Bronchus fibroblast of lung (primary cell): ENCODE data around the gene MTM1. TPM values are rescaled to one million over a fixed set of nuclear protein-coding genes. Genes with fewer than 3 reads are reported as not detected.

Source experiments
- total RNA-seq: library from RNA; depleted of rRNA; stranded (reverse); fragments of >200 nt; gene quantifications from 2 replicates; pipeline ENCODE4 v1.2.3, GENCODE V29; 2015

MTM1 gene
- total RNA-seq, result 3.7 and 4.2 TPM in 2 replicates

GRCh38 chrX:150568320-150569154 is at the start of gene MTM1:
Gene MTM1, plus strand, starts transcription at chrX:150568621. Its CDS starts 23,994 bp downstream, at chrX:150592615.

GRCh38 chrX:150692831-150693724 is 124.7 kb downstream of the MTM1 start, which contains the start of gene MTMR1:
Gene MTMR1, plus strand, starts transcription at chrX:150693396. Its CDS starts 135 bp downstream, at chrX:150693531.

Other genes with a start within 250 kb of the MTM1 start
- 1.0 and 1.2 TPM in 2 replicates for gene MAMLD1, start 205.3 kb upstream of the MTM1 start, total RNA-seq
- gene MTMR1, start 124.8 kb downstream of the MTM1 start, total RNA-seq, result 12.0 and 17.7 TPM in 2 replicates